Panc1 (cell line): ENCODE measurements around the gene MED12. TPM values are rescaled to one million over a fixed set of nuclear protein-coding genes. Genes with fewer than 3 reads are reported as not detected.

Source experiments
- ATAC-seq: fragments of 200-7000 bp; cut with Tn5 transposase; 2 replicates; pipeline ENCODE4 v1.9.1; 2020; ENCODE audit warnings: mild to moderate bottlenecking, moderate library complexity
- BruUV-seq: library from RNA; stranded (reverse); fragments of 400-500 nt; replicated peaks from 2 replicates; lab custom pipeline; 2021; lab: Mats Ljungman, UMichigan
- CTCF ChIA-PET: fragments of 300-600 bp; sonication (Branson Sonifier 250); formaldehyde crosslinking; loops from one replicate; lab custom pipeline; 2022; ENCODE audit warnings: antibody characterized with exemption; lab: Charles Lee
- POLR2A ChIA-PET: fragments of 300-600 bp; sonication (Branson Sonifier 250); formaldehyde crosslinking; loops from one replicate; lab custom pipeline; 2022; ENCODE audit warnings: antibody characterized with exemption; lab: Charles Lee
- DNase-seq: peaks from one replicate; pipeline ENCODE4 v3.0.0-alpha.2; 2010; ENCODE audit warnings: low read depth, low spot score
- H3K27ac ChIP-seq: 2 replicates; pipeline ENCODE4 v1.5.1; 2011; ENCODE audit warnings: mild to moderate bottlenecking, low read length, inconsistent platforms
- H3K27me3 ChIP-seq: fragments of 200-500 bp; sonication (Bioruptor generic); 2 replicates; pipeline ENCODE4 v1.6.0; 2014; ENCODE audit warnings: low read length, inconsistent platforms; ENCODE audit not compliant: control insufficient read depth, insufficient read depth
- H3K36me3 ChIP-seq: fragments of 200-500 bp; sonication (Bioruptor generic); 2 replicates; pipeline ENCODE4 v1.5.1; 2014; ENCODE audit warnings: inconsistent platforms, mild to moderate bottlenecking, low read length, moderate library complexity; ENCODE audit not compliant: control insufficient read depth, insufficient read depth
- H3K4me1 ChIP-seq: 2 replicates; pipeline ENCODE4 v1.5.1; 2011; ENCODE audit warnings: inconsistent platforms, mild to moderate bottlenecking, low read length, moderate library complexity; ENCODE audit not compliant: control insufficient read depth, insufficient read depth
- H3K4me3 ChIP-seq, 2 experiments: 2 replicates each; pipeline ENCODE4 v1.5.1; 2011 to 2012; ENCODE audit warnings: low read depth in 2 of 2, low read length in 2 of 2, mild to moderate bottlenecking in 2 of 2, inconsistent platforms in 1 of 2, moderate library complexity in 1 of 2
- H3K9me3 ChIP-seq: fragments of 200-500 bp; sonication (Bioruptor generic); 2 replicates; pipeline ENCODE4 v1.5.1; 2014; ENCODE audit warnings: low read depth, mild to moderate bottlenecking, inconsistent platforms, low read length, moderate library complexity; ENCODE audit not compliant: control insufficient read depth, insufficient read depth
- CTCF ChIP-seq: fragments of 450-650 bp; IDR thresholded peaks from 2 replicates; pipeline ENCODE4 v1.5.1; 2017; ENCODE audit warnings: mild to moderate bottlenecking
- POLR2AphosphoS5 ChIP-seq: IDR thresholded peaks from 2 replicates; pipeline ENCODE4 v1.6.1; 2012; ENCODE audit warnings: mild to moderate bottlenecking, low read depth, low read length, moderate library complexity
- SIN3A ChIP-seq: IDR thresholded peaks from 2 replicates; pipeline ENCODE4 v1.6.1; 2012; ENCODE audit warnings: low read depth, mild to moderate bottlenecking, low read length, moderate library complexity, borderline replicate concordance; ENCODE audit not compliant: insufficient read depth
- TCF7L2 ChIP-seq: IDR thresholded peaks from 2 replicates; pipeline ENCODE4 v1.6.1; 2011; ENCODE audit warnings: mild to moderate bottlenecking, low read depth, low read length, inconsistent platforms
- in situ Hi-C: cut with HindIII; loops from 2 replicates; pipeline ENCODE4 v1.10.0; 2016; ENCODE audit warnings: low sequenced_read_pairs, low pct_unique_long_range_greater_than_20kb
- intact Hi-C: fragments of 100-400 bp; cut with micrococcal nuclease; formaldehyde crosslinking; loops from one replicate; pipeline ENCODE4 v1.10.0; 2022; ENCODE audit not compliant: unreplicated experiment
- total RNA-seq: library from RNA; stranded (reverse); gene quantifications from one replicate; pipeline ENCODE4 v1.2.1, GENCODE V29; 2021; ENCODE audit not compliant: unreplicated experiment
- TF ChIP-seq, protein P1 (sequence below), 2 experiments: IDR thresholded peaks; 2 replicates each; pipeline ENCODE4 v1.6.1; 2011 to 2012; ENCODE audit warnings: low read depth in 2 of 2, control low read depth in 1 of 2, low read length in 1 of 2, mild to moderate bottlenecking in 1 of 2, moderate library complexity in 1 of 2; ENCODE audit not compliant: insufficient read depth in 1 of 2

The MED12 gene
- total RNA-seq, 1 experiment from 2014 or later, result 42.0 TPM

GRCh38 chrX:71147496-71148277, 29.3 kb downstream of the MED12 start:
- DNase-seq (no peak), ATAC-seq (no peak)
- no peaks in the 10 kb centered on the region for H3K27me3 ChIP-seq
- H3K4me3 ChIP-seq, result no peak overlapping the region
- H3K4me1 ChIP-seq, result no peaks in the 10 kb centered on the region
- no peaks in the 10 kb centered on the region for H3K36me3 ChIP-seq
- BruUV-seq, result no TSS peak
- CTCF ChIA-PET, result no interaction called here
- no peak overlapping the region for H3K27ac ChIP-seq
- no peaks in the 10 kb centered on the region for H3K9me3 ChIP-seq
- POLR2A ChIA-PET, result no interaction called here
- TF ChIP-seq CTCF, result no peak
- no peak for TF ChIP-seq SIN3A
- TF ChIP-seq TCF7L2, result no peak
- no peak for TF ChIP-seq POLR2AphosphoS5
- intact Hi-C loops (no loop called here), in situ Hi-C loops (no loop called here)

DNA sequence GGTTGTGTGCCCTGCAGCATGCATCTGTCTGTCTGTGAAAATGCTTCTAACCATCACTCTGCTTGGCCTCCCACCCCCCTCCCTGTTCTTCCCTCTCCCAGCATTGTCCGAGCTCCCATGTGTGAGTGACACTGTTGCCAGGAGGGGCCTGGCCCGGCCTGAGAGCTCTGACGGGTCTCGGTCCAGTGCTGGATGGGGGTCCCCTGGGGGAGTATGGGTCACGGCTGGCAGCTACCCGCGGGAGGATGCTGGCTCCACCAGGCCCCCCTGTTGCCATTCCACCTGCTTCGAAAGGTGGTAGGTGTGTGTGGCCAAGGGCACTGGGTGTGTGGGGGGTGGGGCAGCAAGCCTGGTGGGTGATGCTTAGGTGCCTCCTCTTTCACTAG, 29.9 kb downstream of the MED12 start:
- H3K36me3 ChIP-seq, result no peaks in the 10 kb centered on the region
- no peaks in the 10 kb centered on the region for H3K4me1 ChIP-seq
- intact Hi-C loops (no loop called here), in situ Hi-C loops (no loop called here)
- no peaks in the 10 kb centered on the region for H3K9me3 ChIP-seq
- DNase-seq (no peak), ATAC-seq (no peak)
- no peak overlapping the region for H3K27ac ChIP-seq
- ChIA-PET CTCF (no interaction called here), POLR2A (no interaction called here)
- BruUV-seq, result no TSS peak
- H3K4me3 ChIP-seq, result no peak overlapping the region
- TF ChIP-seq CTCF (no peak), TCF7L2 (no peak), SIN3A (no peak), POLR2AphosphoS5 (no peak)
- TF ChIP-seq, protein P1, sequence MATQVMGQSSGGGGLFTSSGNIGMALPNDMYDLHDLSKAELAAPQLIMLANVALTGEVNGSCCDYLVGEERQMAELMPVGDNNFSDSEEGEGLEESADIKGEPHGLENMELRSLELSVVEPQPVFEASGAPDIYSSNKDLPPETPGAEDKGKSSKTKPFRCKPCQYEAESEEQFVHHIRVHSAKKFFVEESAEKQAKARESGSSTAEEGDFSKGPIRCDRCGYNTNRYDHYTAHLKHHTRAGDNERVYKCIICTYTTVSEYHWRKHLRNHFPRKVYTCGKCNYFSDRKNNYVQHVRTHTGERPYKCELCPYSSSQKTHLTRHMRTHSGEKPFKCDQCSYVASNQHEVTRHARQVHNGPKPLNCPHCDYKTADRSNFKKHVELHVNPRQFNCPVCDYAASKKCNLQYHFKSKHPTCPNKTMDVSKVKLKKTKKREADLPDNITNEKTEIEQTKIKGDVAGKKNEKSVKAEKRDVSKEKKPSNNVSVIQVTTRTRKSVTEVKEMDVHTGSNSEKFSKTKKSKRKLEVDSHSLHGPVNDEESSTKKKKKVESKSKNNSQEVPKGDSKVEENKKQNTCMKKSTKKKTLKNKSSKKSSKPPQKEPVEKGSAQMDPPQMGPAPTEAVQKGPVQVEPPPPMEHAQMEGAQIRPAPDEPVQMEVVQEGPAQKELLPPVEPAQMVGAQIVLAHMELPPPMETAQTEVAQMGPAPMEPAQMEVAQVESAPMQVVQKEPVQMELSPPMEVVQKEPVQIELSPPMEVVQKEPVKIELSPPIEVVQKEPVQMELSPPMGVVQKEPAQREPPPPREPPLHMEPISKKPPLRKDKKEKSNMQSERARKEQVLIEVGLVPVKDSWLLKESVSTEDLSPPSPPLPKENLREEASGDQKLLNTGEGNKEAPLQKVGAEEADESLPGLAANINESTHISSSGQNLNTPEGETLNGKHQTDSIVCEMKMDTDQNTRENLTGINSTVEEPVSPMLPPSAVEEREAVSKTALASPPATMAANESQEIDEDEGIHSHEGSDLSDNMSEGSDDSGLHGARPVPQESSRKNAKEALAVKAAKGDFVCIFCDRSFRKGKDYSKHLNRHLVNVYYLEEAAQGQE (IDR thresholded peaks at IDR 0.05; ENCODE audit: insufficient read depth in 1 of 2, low read depth in 2 of 2, low read length in 1 of 2), result no peak
- no peaks in the 10 kb centered on the region for H3K27me3 ChIP-seq
